Stimulated activated CD4-positive, alpha-beta T cell treated with anti-CD3 and anti-CD28 coated beads, TNF-alpha, amount 100 ng/mL, for 4 hours (primary cell): ENCODE measurements around the gene BRPF3.

Experiments used
- DNase-seq, 3 experiments: peaks; one replicate each; pipeline ENCODE4 v3.0.0-alpha.2; 2020; ENCODE audit warnings: low read depth in 3 of 3

BRPF3 gene

GRCh38 chr6:36229223-36229622, 32.7 kb downstream of the BRPF3 start:
- no peak for DNase-seq

- DNase-seq: no peak
These were observed 33.8 kb downstream of the BRPF3 start for GRCh38 chr6:36230371-36230770.

- DNase-seq: no peak
These were observed 35.6 kb downstream of the BRPF3 start for GRCh38 chr6:36232172-36232571.

DNA sequence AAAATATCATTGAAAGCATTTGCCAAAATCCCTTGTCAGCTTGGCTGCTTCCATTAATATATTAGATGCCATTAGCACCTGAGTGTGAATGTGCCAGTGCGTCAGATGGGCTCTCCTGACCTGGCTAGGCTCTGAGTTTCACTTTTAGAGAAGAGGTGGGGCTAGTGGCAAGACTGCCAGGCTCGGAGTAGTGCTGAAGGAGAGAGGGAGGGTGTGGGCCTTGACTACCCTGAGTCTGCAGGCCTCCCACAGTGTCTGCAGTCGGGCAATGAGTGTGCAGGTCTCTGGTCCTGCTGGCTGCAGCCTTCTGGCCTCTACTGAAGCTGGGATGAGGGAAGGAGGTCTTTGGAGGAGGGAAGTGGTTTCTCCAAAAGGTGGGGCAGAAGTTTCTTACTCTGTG, 38.8 kb downstream of the BRPF3 start:
- no peak for DNase-seq

GRCh38 chr6:36235862-36236261, 39.3 kb downstream of the BRPF3 start:
- no peak for DNase-seq

DNA sequence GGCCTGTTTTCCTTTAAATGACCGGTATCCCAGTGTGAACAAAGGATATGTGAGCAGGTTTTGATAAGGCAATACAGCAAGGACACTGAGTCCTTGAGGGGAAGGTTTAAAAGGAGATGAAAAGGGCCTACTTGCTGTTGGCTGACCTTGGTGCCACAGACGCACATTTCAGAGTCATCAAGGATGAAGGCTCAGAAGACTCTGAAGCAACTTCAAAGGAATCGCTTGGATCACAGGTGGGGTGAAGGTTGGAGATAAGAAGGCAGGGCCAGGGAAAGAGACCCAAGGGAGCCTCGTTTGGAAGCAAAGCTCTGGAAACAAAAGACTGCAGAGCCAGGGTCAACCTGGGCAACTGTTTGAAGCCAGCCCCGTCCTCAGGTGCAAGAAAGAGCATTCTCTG, 43.2 kb downstream of the BRPF3 start:
- DNase-seq: no peak

DNA sequence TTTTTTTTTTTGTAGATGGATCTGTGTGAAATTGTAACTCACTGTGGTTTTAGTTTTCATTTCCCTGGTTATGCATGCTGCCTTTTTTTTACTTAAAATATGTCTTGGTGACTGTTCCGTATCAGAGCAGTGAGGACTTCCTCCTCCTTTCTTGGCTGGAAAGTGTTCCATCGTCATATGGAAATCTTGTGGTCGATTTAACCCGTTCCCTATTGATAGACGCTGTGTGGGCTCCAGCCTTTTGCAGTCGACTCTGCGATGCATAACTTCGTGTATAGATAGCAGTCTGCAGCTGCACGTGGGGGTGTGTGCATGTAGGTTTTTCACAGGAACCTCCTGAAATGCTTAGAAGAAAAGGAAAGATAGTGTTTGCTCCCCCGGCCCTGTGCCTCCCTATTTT, 45.2 kb downstream of the BRPF3 start:
- DNase-seq: no peak

GRCh38 chr6:36242161-36242560, 45.6 kb downstream of the BRPF3 start:
- DNase-seq: no peak

- no peak for DNase-seq
These were observed 46.1 kb downstream of the BRPF3 start for GRCh38 chr6:36242626-36243025.

DNA sequence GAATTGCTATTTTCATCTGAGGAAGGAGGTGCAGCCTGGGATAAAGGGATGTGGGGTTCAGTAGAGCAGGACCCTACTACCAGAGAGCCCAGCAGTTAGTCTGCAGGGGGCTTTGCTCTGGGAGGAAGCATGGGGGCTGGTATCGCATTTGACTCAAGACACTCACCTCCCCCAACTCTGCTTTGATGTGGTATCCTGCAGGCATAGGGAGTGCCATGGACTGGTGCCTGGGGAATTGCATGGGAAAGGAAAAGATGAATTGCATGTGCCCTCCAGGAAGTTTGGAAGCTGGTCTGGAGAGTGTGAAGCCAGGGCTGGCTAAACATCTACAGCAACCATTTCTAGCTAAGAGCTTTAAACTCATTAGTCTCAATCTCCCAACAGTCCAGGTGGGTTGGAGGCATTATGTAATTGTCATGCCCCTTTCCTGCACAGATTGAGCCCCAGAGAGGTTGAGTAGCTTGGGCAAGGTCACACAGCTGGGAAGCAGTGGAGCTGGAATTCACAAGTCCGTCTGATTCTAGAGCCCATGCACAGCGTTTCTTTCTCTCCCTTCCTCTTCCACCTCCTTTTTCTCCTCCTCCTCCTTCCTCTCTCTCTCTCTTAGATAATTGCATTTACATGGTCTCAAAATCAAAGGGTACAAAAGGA, 47.1 kb downstream of the BRPF3 start:
- no peak for DNase-seq

DNA sequence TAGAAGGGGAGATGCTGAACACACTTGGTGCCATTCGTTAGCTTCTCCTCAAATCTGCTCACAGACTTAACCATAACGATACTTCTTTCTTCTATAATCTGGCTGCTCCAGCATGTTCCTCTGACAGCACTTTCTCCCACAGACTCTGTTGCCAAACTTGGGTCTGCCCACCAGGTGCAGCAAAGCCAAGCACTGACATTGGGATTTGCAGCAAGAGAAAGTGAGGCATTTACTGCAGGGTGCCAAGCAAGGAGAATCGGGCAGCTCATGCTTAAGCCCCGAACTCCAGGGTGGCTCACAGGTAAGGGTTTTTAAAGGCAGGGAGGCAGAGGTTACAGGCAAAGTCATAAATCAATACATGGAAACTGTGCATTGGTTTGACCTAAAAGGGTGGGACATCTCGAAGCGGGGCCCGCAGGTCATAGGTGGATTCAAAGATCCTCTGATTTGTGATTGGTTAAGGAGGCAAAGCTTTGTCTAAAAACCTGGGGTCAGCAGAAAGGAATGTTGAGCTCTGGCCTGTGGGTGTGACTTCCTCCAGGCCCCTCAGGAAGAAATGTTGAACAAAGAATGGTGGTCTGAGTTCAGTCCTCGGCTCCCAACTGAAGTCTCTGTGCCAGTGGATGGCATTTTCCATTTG, 48.2 kb downstream of the BRPF3 start:
- DNase-seq: no peak

DNA sequence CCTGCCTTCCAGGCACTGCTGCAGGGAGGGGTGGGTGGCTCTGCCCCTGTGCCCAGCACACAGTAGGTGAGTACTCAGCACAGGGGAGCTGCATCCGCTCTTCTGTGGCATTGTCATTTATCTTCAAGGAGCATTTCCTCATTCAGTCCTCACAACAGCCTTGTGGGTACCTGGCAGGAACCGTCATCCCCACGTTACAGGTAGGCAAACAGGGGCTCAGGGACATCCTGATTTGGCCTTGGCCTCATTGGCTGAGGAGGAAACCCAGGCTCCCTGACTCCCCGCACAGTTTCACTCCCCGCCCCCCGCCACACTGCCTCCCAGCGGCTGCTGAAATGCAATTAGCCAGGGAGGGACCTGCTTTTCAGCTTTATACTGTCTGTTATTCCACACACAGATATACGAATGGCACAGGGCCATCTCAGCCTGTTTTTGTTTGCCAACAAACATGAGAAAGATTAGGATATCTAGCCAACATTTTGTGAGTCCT, 49.1 kb downstream of the BRPF3 start:
- no peak for DNase-seq

- DNase-seq: no peak
These were observed 50.1 kb downstream of the BRPF3 start for GRCh38 chr6:36246506-36247268.

GRCh38 chr6:36247693-36248092, 51.1 kb downstream of the BRPF3 start:
- no peak for DNase-seq

DNA sequence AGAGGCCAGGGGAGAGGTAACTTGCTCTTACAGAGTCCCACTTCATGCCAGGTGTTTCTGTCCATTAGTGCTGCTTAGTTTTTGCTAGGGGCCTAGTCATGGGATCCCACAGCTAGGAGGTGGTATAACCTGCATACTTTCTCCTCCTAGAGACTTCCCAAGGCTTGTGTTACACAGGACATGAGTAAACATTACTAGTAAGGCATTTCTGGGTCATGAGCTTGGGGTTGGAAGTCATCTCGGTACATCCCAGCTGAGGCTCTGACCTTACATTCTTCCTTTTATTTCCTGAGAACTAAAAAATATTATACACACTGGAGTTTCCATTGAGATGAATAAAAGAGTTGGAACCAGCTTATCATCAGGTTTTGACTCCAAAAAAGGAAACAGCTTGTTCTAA, 52.4 kb downstream of the BRPF3 start:
- DNase-seq: no peak

- DNase-seq: no peak
These were observed 53.0 kb downstream of the BRPF3 start for GRCh38 chr6:36249536-36249935.

GRCh38 chr6:36252005-36252404, 55.5 kb downstream of the BRPF3 start:
- DNase-seq: no peak

DNA sequence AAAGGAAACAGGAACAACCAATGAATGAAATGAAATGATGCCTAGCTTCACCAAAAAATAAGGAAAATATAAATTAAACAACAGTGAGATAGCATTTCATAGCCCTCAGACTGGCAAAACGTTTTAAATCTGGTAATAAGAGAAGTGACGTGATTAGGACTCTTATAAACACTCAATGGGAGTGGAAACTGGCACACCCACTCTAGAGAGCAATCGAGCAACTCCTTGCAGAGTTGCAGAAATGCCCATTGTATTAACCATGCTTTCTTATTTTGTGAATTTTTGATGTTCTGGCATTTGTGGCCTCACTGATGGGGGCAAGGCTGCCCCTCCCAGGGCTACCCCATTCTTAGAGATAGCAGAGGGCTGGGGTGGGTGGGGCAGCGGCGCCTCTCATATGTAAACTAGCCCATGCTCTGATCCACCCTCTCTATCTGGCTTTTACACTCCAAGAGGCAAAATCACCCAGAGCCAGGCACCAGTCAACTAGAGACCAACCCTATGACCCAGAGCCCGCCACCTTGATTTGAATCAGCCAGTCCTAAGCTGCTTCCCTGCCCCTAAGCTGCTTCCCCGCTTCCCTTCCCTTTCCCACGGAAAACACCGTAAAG, 67.0 kb downstream of the BRPF3 start:
- DNase-seq: no peak

DNA sequence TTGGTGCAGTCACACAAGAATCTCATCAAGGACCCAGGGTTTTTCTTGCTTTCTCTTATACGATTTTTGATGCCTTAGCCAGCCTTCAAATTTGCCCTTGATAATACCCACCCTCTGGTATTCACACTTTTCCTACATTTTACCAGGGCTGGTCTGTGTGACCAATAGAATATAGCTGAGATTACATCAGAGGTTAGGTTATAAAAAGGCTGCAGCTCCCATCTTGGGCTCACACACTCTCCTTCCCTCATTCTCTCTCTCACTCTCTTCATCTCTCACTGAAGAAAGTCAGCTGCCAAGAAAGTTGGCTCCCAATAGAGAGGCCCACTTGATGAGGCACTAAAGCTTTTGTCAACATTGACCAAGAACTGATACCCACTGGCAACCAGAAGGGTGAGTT, 69.2 kb downstream of the BRPF3 start:
- no peak for DNase-seq

DNA sequence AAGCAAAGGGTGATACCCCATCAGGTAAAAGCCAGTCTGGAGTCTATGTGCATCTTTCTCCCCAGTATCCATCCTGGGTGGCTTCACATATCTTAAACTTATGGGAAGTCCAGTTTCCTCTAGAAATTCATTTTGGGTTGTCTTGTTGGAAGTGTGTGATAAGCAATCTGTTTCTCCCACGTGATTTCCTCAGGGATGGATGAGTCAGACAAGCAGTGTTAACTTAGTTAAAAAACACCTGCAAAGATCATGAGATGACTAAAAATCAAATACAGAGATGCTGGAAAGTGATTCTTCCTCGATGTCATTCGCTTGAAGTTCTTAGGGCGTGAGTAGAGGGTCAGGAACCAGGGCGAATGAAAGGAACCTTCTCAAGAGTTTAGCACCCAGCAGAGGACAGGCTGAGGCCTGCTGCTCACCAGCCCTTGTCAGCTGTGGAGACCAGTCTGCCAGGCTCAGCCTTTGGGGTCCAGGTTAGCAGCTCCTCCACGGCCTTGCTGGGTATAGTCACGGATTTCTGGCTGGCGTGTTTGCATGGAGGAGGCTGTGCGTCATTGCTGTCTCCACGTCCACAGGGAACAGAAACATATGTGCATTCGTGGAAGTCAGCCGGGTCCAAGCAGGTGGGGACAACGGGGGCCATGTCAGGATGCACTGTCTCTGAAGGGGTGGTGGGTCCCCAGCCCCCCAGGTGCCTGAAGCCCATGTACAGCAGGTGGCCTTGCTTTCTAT, 70.5 kb downstream of the BRPF3 start:
- DNase-seq: no peak

- DNase-seq: no peak
These were observed 71.4 kb downstream of the BRPF3 start for GRCh38 chr6:36267731-36268477.
